HepG2 (cell line): ENCODE results near the gene ATG4B. TPM values are rescaled to one million over a fixed set of nuclear protein-coding genes. Genes with fewer than 3 reads are reported as not detected.

Source experiments
- FOXA3 ChIP-seq: IDR thresholded peaks from 2 replicates; pipeline ENCODE4 v1.6.1; 2016; ENCODE audit warnings: missing genetic modification reagents, missing compliant biosample characterization
- FOXK1 ChIP-seq: sonication (generic); formaldehyde crosslinking; IDR thresholded peaks from 2 replicates; pipeline ENCODE4 v1.4.0; 2020; ENCODE audit warnings: low read depth, missing genetic modification reagents, borderline replicate concordance
- HINFP ChIP-seq: sonication (generic); formaldehyde crosslinking; IDR thresholded peaks from 2 replicates; pipeline ENCODE4 v1.4.0; 2020; ENCODE audit warnings: low read depth, mild to moderate bottlenecking, missing genetic modification reagents
- PREB ChIP-seq: sonication (generic); formaldehyde crosslinking; IDR thresholded peaks from 2 replicates; pipeline ENCODE4 v1.4.0; 2020; ENCODE audit warnings: missing genetic modification reagents
- SYNCRIP ChIP-seq: fragments of 200-400 bp; formaldehyde crosslinking; IDR thresholded peaks from 2 replicates; pipeline ENCODE4 v1.6.1; 2018; ENCODE audit warnings: mild to moderate bottlenecking, low read depth, low read length; ENCODE audit not compliant: insufficient read depth
- TRAFD1 ChIP-seq: sonication (generic); formaldehyde crosslinking; IDR thresholded peaks from 2 replicates; pipeline ENCODE4 v1.5.1; 2020; ENCODE audit warnings: missing genetic modification reagents, mild to moderate bottlenecking, borderline replicate concordance
- TSC22D2 ChIP-seq: sonication (generic); formaldehyde crosslinking; IDR thresholded peaks from 2 replicates; pipeline ENCODE4 v1.5.1; 2020; ENCODE audit warnings: missing genetic modification reagents, mild to moderate bottlenecking, borderline replicate concordance
- WIZ ChIP-seq: sonication (generic); formaldehyde crosslinking; IDR thresholded peaks from 2 replicates; pipeline ENCODE4 v1.5.1; 2020; ENCODE audit warnings: mild to moderate bottlenecking, missing genetic modification reagents
- ZBED4 ChIP-seq: sonication (generic); formaldehyde crosslinking; IDR thresholded peaks from 2 replicates; pipeline ENCODE4 v1.4.0; 2020; ENCODE audit warnings: missing genetic modification reagents, borderline replicate concordance
- ZNF263 ChIP-seq: sonication (generic); formaldehyde crosslinking; IDR thresholded peaks from 2 replicates; pipeline ENCODE4 v1.4.0; 2020; ENCODE audit warnings: missing genetic modification reagents
- ZNF335 ChIP-seq: sonication (generic); formaldehyde crosslinking; IDR thresholded peaks from 2 replicates; pipeline ENCODE4 v1.4.0; 2020; ENCODE audit warnings: missing genetic modification reagents
- ZNF501 ChIP-seq: sonication (generic); formaldehyde crosslinking; IDR thresholded peaks from 2 replicates; pipeline ENCODE4 v1.5.1; 2020; ENCODE audit warnings: mild to moderate bottlenecking, moderate library complexity, missing genetic modification reagents
- ZNF552 ChIP-seq: sonication (generic); formaldehyde crosslinking; IDR thresholded peaks from 2 replicates; pipeline ENCODE4 v1.9.0; 2022; ENCODE audit warnings: missing genetic modification reagents, mild to moderate bottlenecking, borderline replicate concordance
- ZNF597 ChIP-seq: sonication (generic); formaldehyde crosslinking; IDR thresholded peaks from 2 replicates; pipeline ENCODE4 v1.5.0; 2020; ENCODE audit warnings: missing genetic modification reagents
- ZNF704 ChIP-seq: sonication (generic); formaldehyde crosslinking; IDR thresholded peaks from 2 replicates; pipeline ENCODE4 v1.8.1; 2023; ENCODE audit warnings: mild to moderate bottlenecking, inconsistent platforms, moderate library complexity, missing genetic modification reagents, borderline replicate concordance
- ZNF772 ChIP-seq: sonication (generic); formaldehyde crosslinking; IDR thresholded peaks from 2 replicates; pipeline ENCODE4 v1.5.0; 2020; ENCODE audit warnings: mild to moderate bottlenecking, missing genetic modification reagents
- polyA plus RNA-seq, 8 experiments: library from polyadenylated mRNA; depleted of rRNA in 3 of 8; stranded (reverse) in 7 of 8; unstranded in 1 of 8; fragments of >200 nt; fragmentation: Illumina TruSeq in 4 of 8; extraction: Trizol in 4 of 8; gene quantifications; 2 replicates each; pipeline versions ENCODE4 v1.2.1 to v1.2.3, GENCODE V29; 2011 to 2016; ENCODE audit warnings: low read depth in 4 of 8, missing spikeins in 1 of 8, mixed read lengths in 1 of 8; ENCODE audit not compliant: insufficient read depth in 1 of 8
- total RNA-seq, 5 experiments: library from RNA; depleted of rRNA; stranded (reverse); fragments of >200 nt; fragmentation: Illumina TruSeq; extraction: Trizol; gene quantifications; 2 replicates each; pipeline ENCODE4 v1.2.3, GENCODE V29; 2016; ENCODE audit warnings: low read depth in 1 of 5

ATG4B gene
- total and polyA plus RNA-seq, 2 of the 13 experiments (the other 11 are each of a cell fraction or from before 2014, with no cell fraction given): 95.5 to 239 TPM

- no peak for TF ChIP-seq TRAFD1 (CRISPR knock-in tag)
- peak; percentile 91 for TF ChIP-seq ZNF772 (CRISPR knock-in tag)
- TF ChIP-seq SYNCRIP: no peak
- peak; percentile 80; the same call in 1 of the 2 replicates for TF ChIP-seq PREB (CRISPR knock-in tag)
- TF ChIP-seq ZNF552 (CRISPR knock-in tag): peak; percentile 88; the same call in 1 of the 2 replicates
- peak; percentile 83; the same call in 1 of the 2 replicates for TF ChIP-seq ZBED4
- no peak; the same call in 1 of the 2 replicates for TF ChIP-seq WIZ (CRISPR knock-in tag)
- 0 out of 2 replicates have a peak, but pooled peaks have one; percentile 82 for TF ChIP-seq TSC22D2 (CRISPR knock-in tag)
- peak; percentile 94 for TF ChIP-seq ZNF501 (CRISPR knock-in tag)
- TF ChIP-seq HINFP: peak; percentile 81; the same call in 1 of the 2 replicates
- peak; percentile 94 for TF ChIP-seq ZNF335 (CRISPR knock-in tag)
- TF ChIP-seq ZNF263 (CRISPR knock-in tag): 0 out of 2 replicates have a peak, but pooled peaks have one; percentile 25
- TF ChIP-seq ZNF597: no peak
- peak; percentile 75 for TF ChIP-seq FOXA3 (CRISPR knock-in tag)
- TF ChIP-seq ZNF704 (CRISPR knock-in tag): peak; percentile 92
- peak; percentile 94 for TF ChIP-seq FOXK1 (CRISPR knock-in tag)
These were observed at the start of gene ATG4B, which contains the start of gene THAP4 (continued) for GRCh38 chr2:241637018-241637794.
